ENCODE results near the gene MEIKIN. TPM values are rescaled to one million over a fixed set of nuclear protein-coding genes. Genes with fewer than 3 reads are reported as not detected.
A peak's percentile ranks its signal among the peaks of the same experiment; 100 is the strongest.

The MEIKIN gene
- total RNA-seq, 1 experiment from 2014 or later, result not detected

DNA sequence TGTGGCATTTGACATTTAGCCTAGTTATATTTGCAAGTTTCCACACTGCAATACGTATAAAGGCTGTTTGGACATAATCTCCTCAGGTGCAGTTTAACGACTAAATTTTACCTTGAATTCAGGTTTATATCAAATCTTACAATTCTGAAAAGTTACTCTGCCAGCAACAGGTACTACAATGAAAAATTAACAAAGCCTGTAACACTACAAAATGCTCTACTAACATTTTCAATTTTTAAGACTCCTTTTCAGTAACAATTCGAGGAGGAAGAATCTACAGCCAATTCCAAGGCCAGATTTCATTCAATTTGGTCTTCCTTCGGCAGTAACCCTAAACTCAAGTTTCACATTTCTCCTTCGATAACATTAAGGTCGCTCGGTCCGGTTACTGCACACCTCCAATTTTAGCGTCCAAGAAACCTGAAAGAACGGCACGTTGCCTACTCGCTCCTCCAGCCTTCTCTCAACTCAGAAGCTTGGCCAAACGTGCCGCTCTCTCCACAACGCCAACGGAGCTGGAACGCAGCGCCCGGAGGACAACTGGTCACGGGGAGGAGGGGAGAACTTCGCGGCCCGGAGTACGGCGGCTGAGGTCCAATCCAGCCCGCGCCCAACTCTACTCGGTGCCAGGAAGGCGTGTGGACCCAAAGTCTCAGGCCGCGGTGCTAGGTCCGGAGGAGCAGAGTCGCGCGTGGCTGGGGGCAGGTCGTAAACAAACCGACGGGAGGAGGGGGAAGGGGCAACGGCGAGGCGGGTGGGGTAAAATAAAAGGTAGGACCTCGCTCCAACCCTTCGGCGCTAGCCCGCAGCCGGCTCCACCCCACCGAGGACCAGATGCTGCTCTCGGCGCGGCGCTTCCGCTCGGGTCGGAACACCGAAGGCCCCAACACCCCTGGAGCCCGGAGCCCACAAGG, 149.3 kb downstream of the MEIKIN start:
- BruUV-seq (replicated peaks), result TSS peak; percentile 50
- TF ChIP-seq, protein P1, sequence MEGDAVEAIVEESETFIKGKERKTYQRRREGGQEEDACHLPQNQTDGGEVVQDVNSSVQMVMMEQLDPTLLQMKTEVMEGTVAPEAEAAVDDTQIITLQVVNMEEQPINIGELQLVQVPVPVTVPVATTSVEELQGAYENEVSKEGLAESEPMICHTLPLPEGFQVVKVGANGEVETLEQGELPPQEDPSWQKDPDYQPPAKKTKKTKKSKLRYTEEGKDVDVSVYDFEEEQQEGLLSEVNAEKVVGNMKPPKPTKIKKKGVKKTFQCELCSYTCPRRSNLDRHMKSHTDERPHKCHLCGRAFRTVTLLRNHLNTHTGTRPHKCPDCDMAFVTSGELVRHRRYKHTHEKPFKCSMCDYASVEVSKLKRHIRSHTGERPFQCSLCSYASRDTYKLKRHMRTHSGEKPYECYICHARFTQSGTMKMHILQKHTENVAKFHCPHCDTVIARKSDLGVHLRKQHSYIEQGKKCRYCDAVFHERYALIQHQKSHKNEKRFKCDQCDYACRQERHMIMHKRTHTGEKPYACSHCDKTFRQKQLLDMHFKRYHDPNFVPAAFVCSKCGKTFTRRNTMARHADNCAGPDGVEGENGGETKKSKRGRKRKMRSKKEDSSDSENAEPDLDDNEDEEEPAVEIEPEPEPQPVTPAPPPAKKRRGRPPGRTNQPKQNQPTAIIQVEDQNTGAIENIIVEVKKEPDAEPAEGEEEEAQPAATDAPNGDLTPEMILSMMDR (conservative IDR thresholded peaks at IDR 0.05; ENCODE audit: low read depth, low read length), result no peak
- TF ChIP-seq EZH2phosphoT487 (IDR thresholded peaks at IDR 0.05; ENCODE audit: borderline replicate concordance, low read length) (no peak), EZH2 (IDR thresholded peaks at IDR 0.05; ENCODE audit: low read length, unreplicated experiment) (no peak)
- Histone ChIP-seq H3K9me3 (ENCODE audit: low read length) (no peaks in the 10 kb centered on the region), H3K4me3 (ENCODE audit: low read length) (peak overlapping the region; percentile 98), H3K9me2 (replicated peaks; ENCODE audit: low read length) (no peaks in the 10 kb centered on the region), H3K4me1 (ENCODE audit: insufficient read depth, low read length) (peaks cover 10% of the 10 kb centered on the region), H3K79me2 (ENCODE audit: low read length) (peaks cover 56% of the 10 kb centered on the region), H4K20me1 (ENCODE audit: low read length) (peaks cover 15% of the 10 kb centered on the region; the same call in 1 of the 2 replicates), H3K36me3 (ENCODE audit: low read depth, low read length) (no peaks in the 10 kb centered on the region), H2AFZ (ENCODE audit: low read length) (peak overlapping the region; percentile 77), H3K27ac (ENCODE audit: low read length) (peak overlapping the region; percentile 74), H3K4me2 (ENCODE audit: low read length) (peak overlapping the region; percentile 98), H3K27me3 (ENCODE audit: low read length) (no peaks in the 10 kb centered on the region), H3K9ac (ENCODE audit: low read length) (peak overlapping the region; percentile 98), H3F3A (ENCODE audit: low read length, unreplicated experiment) (no peaks in the 10 kb centered on the region)
- ATAC-seq, result peak; percentile 42
- DNase-seq, result peak; percentile 41
- ChIA-PET CTCF (no interaction called here), POLR2A (ENCODE audit: unreplicated experiment) (no interaction called here)
- intact Hi-C loops (cut with micrococcal nuclease), result loop anchor here (2.0 to 10.0 kb wide), 4 partner anchors 47 to 209 kb away; partner anchors contain the start of gene RAPGEF6

DNA sequence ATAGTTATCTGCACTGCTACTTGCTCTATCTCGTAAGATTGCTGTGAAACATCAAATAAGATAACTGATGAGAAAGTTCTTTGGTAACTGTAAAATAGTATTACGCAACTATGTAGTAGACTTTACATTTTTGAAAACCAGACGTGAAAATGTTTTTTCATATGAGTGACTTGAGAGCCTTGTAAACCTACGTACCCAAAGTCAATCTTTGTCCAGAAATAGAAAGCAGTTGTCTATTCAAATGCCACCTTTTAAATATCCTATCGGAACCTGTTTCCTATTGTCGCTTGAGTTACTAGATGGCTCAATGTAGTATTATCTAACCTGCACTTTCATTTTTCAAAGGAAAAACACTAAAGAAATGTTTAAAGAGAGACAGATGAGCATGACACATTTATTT, 150.2 kb downstream of the MEIKIN start:
- Histone ChIP-seq H3K36me3 (ENCODE audit: low read depth, low read length) (no peaks in the 10 kb centered on the region), H3K9me3 (ENCODE audit: low read length) (no peaks in the 10 kb centered on the region), H3F3A (ENCODE audit: low read length, unreplicated experiment) (no peaks in the 10 kb centered on the region), H3K4me2 (ENCODE audit: low read length) (peak overlapping the region; percentile 98), H3K4me1 (ENCODE audit: insufficient read depth, low read length) (peaks cover 10% of the 10 kb centered on the region), H3K9me2 (replicated peaks; ENCODE audit: low read length) (no peaks in the 10 kb centered on the region), H4K20me1 (ENCODE audit: low read length) (peaks cover 20% of the 10 kb centered on the region; the same call in 1 of the 2 replicates), H3K79me2 (ENCODE audit: low read length) (peaks cover 65% of the 10 kb centered on the region), H3K4me3 (ENCODE audit: low read length) (peak overlapping the region; percentile 98), H3K9ac (ENCODE audit: low read length) (peak overlapping the region; percentile 98), H3K27ac (ENCODE audit: low read length) (no peak overlapping the region), H3K27me3 (ENCODE audit: low read length) (no peaks in the 10 kb centered on the region), H2AFZ (ENCODE audit: low read length) (no peak overlapping the region)
- no TSS peak for BruUV-seq (replicated peaks)
- ChIA-PET POLR2A (ENCODE audit: unreplicated experiment) (no interaction called here), CTCF (no interaction called here)
- ATAC-seq (no peak), DNase-seq (no peak)
- TF ChIP-seq EZH2phosphoT487 (IDR thresholded peaks at IDR 0.05; ENCODE audit: borderline replicate concordance, low read length) (no peak), EZH2 (IDR thresholded peaks at IDR 0.05; ENCODE audit: low read length, unreplicated experiment) (no peak)
- TF ChIP-seq, protein P1 (conservative IDR thresholded peaks at IDR 0.05; ENCODE audit: low read depth, low read length), result no peak
- intact Hi-C loops (cut with micrococcal nuclease), result loop anchor here (5.0 to 10.0 kb wide), 2 partner anchors 110 to 208 kb away; no protein-coding TSS in a partner anchor
